Suppressor macrophage treated with lipopolysaccharide for 4 hours (primary cell): ENCODE measurements around the gene RAB5B.
"Not testable (repeated sequence)": the region's sequence is repeated elsewhere in the genome, so short reads cannot be mapped to it uniquely, and the experiment has no call there.

ENCODE experiments used
- DNase-seq: peaks from one replicate; pipeline ENCODE4 v3.0.0-alpha.2; 2020

Gene RAB5B

DNA sequence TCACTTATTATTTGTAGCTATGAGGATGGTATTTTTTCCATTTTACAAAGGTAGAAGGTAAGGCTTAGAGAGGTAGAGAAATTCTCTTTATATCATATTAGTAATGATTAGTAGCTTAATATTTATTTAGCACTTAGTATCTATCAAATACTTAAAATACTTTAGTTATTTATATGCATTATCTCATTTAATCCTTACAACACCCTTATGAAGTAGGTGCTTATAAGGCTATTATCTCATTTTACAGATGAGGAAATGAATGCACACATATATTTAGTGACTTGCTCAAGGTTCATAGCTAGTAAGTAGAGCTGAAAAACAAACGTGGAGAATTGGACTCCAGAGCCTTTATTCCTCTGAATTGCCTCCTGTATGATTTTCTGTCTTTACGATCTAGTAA is 11.0 kb downstream of the RAB5B start:
- DNase-seq, result no peak

GRCh38 chr12:55985341-55985740 is 11.5 kb downstream of the RAB5B start:
- DNase-seq, result no peak

- DNase-seq, result not testable (repeated sequence)
Measured at GRCh38 chr12:55985976-55986375, 12.1 kb downstream of the RAB5B start.

DNA sequence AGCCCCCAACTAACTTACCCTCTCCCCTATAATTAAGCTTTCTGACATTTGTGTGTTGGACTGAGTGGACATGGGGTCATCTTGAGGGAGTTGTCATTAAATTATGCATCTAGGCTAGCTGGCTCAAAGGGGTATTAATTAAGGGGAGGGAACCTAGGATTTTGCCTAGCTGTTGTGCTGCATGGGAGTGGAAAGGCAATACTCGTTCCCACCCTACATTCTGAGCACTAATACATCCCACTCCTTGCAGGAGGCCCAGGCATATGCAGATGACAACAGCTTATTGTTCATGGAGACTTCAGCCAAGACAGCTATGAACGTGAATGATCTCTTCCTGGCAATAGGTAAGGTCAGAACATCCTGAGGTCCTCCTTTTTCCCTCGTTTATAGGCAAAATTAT is 17.2 kb downstream of the RAB5B start:
- DNase-seq, result no peak

GRCh38 chr12:55993230-55993853 is 19.5 kb downstream of the RAB5B start:
- DNase-seq, result no peak

DNA sequence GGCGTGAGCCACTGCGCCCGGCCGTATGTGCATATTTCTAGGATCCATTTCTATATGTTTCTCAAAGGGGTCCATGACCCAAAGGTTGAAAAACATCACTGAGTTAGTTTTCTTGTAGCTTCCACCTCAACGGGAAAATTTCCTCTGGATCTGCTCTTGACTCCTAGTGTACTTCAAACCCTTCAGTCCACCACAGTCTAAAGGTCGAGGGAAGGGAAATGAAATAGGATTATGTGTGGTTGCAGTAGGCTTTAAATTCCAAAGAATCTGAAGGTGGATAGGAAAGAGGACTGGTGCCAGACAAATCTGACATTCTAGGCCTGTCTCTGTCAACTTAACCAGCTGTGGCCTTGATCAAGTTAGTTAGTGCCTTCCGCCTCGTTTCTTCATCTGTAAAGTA is 21.5 kb downstream of the RAB5B start:
- DNase-seq, result no peak

- DNase-seq, result peak; percentile 72
Measured at GRCh38 chr12:55996201-55996714, 22.4 kb downstream of the RAB5B start.

DNA sequence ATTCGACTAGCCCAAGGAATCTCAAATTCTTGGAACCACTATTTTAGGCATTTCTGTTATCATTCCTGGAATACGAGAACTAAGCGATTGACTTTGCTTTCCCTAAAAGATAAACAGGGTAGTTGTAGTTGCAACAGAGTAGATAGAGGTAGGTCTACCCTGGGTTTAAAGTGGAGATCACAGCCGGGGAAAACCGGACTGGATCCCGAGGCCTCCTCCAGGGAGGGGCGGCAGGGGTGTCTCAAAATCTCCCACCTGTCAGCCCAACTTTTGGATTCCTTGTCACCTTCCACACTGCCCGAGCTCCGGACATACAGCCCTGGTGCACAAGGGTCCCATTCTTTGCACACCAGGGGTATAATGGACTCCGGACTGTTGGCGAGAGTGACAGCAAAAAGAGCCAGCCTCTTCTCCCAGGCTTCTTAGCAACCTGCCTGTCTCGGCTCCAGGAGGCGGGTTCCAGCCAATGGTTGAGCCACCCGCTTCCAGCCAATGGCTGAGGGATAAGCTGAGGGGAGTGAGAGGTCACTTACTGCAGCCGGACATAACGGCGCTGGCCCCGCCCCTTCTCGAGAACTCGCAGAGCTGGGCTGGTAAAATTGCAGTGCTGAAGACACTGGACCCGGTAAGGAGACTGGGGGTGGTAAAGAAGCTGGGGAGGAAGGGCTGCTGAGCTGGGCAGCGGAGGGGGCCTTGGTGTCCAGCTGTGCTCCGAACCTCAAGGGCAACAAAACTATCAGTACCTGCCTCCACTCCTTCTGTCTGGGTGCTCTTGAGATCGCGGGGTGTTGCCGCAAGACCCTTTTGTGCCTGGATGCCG is 23.0 kb downstream of the RAB5B start, which contains the start of gene SUOX:
Gene SUOX (plus strand): TSS at position 562 of the 820 bp plus-strand sequence. CDS start 4,946 bp downstream, outside the sequence.
- DNase-seq, result peak; percentile 96

DNA sequence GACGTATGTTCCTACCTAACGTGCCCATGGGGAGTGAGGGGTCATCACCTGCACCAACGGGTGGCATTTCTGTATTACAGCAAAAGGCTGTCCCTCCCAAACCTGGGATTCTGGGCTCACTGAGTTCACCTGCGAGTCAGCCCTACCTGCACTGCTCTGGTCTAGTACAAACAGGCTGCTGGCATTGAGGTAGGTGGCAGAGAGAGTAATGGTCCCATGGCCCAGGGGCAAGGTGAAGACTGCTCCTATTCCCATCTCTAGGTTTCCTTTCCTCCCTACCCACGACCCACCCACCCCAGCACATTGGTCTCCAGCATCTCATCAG is 23.6 kb downstream of the RAB5B start:
- no peak for DNase-seq

- DNase-seq, result not testable (repeated sequence)
Measured at GRCh38 chr12:55999522-55999921, 25.6 kb downstream of the RAB5B start.

GRCh38 chr12:55999999-56000540 is 26.2 kb downstream of the RAB5B start:
- not testable (repeated sequence) for DNase-seq

- no peak for DNase-seq
Measured at GRCh38 chr12:56001487-56002100, 27.7 kb downstream of the RAB5B start.

DNA sequence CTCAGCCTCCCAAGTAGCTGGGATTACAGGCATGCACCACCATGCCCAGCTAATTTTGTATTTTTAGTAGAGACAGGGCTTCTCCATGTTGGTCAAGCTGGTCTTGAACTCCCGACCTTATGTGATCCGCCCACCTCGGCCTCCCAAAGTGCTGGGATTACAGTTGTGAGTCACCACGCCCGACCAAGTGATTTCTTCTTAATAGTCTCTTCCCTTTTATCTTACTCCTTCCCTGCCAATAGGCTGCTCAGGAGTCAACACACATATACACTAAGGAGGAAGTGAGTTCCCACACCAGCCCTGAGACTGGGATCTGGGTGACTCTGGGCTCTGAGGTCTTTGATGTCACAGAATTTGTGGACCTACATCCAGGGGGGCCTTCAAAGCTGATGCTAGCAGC is 29.5 kb downstream of the RAB5B start:
- DNase-seq, result peak; percentile 52

DNA sequence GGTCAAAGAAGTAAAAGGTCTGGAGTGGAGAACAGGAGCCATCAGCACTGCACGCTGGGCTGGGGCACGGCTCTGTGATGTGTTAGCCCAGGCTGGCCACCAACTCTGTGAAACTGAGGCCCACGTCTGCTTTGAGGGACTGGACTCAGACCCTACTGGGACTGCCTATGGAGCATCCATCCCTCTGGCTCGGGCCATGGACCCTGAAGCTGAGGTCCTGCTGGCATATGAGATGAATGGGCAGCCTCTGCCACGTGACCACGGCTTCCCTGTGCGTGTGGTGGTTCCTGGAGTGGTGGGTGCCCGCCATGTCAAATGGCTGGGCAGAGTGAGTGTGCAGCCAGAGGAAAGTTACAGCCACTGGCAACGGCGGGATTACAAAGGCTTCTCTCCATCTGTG is 30.3 kb downstream of the RAB5B start:
- no peak for DNase-seq

DNA sequence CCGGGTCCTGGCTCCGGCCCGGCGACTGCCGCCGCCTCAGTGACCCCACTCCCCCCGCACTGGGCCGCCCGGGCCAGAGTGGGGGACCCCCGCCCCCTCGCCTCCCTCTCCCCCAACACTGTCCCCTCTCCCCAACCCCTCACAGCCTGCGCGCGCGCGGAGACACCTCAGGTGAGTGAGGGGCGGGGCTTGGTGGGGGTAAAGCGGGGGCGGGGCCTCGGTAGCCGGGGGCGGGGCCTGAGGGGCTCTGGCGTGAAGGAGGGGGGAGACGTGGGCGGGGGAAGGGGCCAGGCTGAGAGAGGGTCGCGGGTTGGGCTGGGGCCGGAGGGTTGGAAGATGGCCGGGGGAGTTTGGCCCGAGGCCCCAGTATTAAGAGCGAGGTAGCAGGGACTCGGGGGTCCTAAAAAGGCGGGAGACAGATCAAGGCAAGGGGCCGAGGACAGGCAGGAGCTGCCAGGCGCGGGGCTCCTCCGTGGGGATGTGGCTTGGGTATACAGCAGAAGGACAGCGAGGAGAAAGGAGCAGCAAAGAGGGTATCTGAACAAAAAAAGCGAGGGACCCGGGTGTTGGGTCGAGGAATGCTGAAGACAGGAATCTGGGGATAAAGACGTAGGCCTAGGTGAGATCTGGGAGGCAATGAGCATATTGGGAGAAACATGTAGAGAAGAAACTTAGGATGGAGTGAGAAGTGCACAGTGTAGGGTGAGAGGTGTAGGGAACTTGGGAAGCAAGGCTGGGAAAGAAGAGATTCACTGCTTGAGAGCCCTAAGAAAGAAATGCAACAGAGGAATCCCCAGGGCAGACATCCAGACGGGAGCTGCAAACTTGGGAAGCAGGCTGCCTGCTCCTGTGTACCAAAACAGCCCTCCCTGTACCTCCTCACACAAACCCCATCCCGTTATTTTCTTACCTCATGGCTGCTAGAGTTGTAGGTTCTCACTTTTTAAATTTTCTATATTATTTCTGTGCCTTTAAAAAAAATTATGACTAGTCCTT is 34.0 kb downstream of the RAB5B start:
- DNase-seq, result peak; percentile 15

DNA sequence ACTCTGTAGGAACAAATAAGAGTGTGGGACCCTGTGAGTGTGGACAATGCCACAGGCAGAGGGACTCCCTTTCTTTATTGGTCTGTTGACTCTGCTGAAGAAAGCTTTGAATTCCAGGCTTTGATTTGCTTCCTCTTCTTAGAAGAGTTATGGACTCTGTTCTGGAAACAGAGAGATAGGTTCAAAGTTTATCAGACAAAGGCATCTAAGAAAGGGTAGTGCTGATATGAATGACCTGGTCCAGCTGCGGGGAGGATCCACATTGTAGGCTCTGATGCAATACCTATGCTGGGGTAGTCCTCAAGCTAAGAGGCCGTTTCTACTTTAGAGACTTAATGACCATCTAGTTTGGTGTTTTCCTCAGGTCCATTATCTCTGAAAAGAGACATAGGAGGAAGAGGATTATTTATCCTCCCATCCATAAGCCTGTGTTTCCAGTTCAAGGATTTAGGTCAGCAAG is 36.3 kb downstream of the RAB5B start:
- DNase-seq, result no peak

DNA sequence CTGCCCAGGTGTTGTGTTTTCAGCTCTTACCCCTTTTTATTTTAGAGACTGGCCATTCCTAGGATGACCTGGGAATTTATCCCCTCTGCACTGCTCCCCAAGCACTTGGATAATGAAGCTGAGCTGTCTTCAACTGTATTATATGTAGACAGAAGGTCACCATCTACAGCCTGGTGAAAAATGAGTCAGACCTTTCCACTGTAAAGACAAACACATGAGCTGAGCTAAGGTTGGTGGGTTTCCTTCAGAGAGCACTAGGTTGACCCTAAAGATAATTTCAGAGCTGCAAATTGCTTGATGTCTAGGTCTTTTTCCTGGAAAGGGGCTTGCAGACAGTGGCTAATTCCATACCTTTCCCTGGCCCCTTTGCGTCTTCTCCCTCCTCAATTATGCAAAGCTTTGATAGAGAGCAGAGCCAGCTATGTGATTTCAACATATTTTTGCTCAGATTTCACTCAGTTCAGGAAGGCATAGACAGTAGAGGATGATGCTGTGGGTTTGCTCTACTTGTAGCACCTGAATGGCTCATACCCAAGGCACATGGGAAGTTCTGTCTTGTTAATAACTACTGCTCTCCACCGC is 37.7 kb downstream of the RAB5B start:
- DNase-seq, result no peak

DNA sequence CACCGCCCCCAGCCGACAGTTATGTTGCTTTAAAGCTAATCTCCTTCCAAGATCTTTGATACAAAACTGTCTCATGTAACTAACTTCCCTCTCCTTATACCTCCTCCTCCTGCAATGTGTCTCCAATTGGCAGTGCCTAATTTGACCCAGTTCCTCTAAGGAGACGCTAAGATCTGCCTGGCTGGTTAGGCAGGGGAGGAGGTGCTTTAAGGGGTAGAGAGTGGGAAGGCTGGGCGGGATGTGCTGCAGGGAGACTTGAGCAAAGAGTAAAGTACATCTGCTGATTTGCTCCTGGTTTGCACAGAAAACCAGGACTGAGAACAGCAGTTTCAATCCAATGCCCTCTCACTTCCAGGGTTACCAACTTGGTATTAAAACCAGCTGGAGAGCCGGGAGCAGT is 39.6 kb downstream of the RAB5B start:
- DNase-seq, result no peak

GRCh38 chr12:56014205-56014604 is 40.3 kb downstream of the RAB5B start:
- no peak for DNase-seq

DNA sequence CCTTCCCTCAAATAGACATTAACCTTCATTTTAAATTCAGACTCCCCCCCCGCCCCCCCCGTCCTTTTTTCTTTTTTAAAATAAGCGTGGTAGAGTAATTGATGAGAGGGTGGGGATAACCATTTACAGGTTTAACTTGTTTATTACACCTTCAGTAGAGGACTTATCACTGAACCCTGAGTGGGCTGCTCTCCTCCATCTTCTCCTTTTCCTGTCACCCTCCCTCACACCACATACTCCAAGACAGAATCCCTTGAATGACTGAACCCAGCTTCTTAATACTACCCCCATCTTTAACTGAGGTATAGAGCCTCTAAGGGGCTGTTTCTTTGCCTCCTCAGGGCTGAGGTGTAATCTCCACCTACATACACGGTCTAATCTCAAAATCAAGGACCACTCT is 43.3 kb downstream of the RAB5B start:
- DNase-seq, result no peak

DNA sequence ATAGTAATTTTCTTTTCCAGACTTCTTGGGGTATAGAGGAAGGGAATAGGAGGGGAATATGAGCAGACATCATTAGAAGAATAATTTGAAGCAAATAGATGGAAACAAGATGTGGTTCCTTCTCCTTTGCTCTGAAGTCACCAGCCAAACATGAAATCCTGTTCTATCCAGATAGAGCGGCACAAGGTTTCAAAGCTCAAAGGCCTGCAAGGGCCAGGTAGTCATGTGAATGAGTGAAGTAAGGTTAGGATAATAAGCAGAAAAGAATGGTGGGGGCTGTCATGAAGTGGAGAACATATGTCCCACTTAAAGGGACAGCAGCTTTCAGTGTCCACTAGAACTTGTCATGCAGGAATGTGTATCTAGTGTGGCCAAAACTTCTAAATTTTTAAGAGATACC is 44.5 kb downstream of the RAB5B start:
- DNase-seq, result no peak
